ELR (cell line): ENCODE measurements around the gene CYP3A4.
"Not testable (repeated sequence)": the region's sequence is repeated elsewhere in the genome, so short reads cannot be mapped to it uniquely, and the experiment has no call there.

Experiments used
- DNase-seq: peaks from one replicate; pipeline ENCODE4 v3.0.0-alpha.2; 2015; ENCODE audit warnings: low read depth

The CYP3A4 gene

GRCh38 chr7:99751322-99752052 is 32.5 kb downstream of the CYP3A4 start:
- DNase-seq = not testable (repeated sequence)

GRCh38 chr7:99748846-99749579 is 35.0 kb downstream of the CYP3A4 start:
- no peak for DNase-seq

GRCh38 chr7:99746915-99747314 is 37.1 kb downstream of the CYP3A4 start:
- DNase-seq = not testable (repeated sequence)

GRCh38 chr7:99745395-99745794 is 38.6 kb downstream of the CYP3A4 start:
- DNase-seq = not testable (repeated sequence)

- no peak for DNase-seq
Observed at GRCh38 chr7:99742737-99743394, 41.1 kb downstream of the CYP3A4 start.

- no peak for DNase-seq
Observed at GRCh38 chr7:99741441-99741795, 42.6 kb downstream of the CYP3A4 start.

- DNase-seq = peak; percentile 2
Observed at GRCh38 chr7:99740573-99741440, 43.2 kb downstream of the CYP3A4 start.

- DNase-seq = no peak
Observed at GRCh38 chr7:99739699-99740572, 44.0 kb downstream of the CYP3A4 start.

GRCh38 chr7:99737726-99738125 is 46.3 kb downstream of the CYP3A4 start:
- no peak for DNase-seq

- DNase-seq = not testable (repeated sequence)
Observed at GRCh38 chr7:99736667-99737066, 47.3 kb downstream of the CYP3A4 start.

- DNase-seq = no peak
Observed at GRCh38 chr7:99734987-99735386, 49.0 kb downstream of the CYP3A4 start, which contains the start of gene CYP3A7. TSS of gene CYP3A7 (minus strand) at chr7:99735196. CDS start at chr7:99735093, 103 bp downstream.

GRCh38 chr7:99733448-99733847 is 50.5 kb downstream of the CYP3A4 start:
- peak; percentile 30 for DNase-seq

- DNase-seq = no peak
Observed at GRCh38 chr7:99733003-99733402, 51.0 kb downstream of the CYP3A4 start.

- no peak for DNase-seq
Observed at GRCh38 chr7:99731638-99732374, 52.2 kb downstream of the CYP3A4 start.

GRCh38 chr7:99730992-99731391 is 53.0 kb downstream of the CYP3A4 start:
- DNase-seq = no peak

GRCh38 chr7:99730238-99730810 is 53.7 kb downstream of the CYP3A4 start:
- DNase-seq = no peak

GRCh38 chr7:99729486-99730237 is 54.3 kb downstream of the CYP3A4 start:
- DNase-seq = peak; percentile 40

GRCh38 chr7:99728615-99729014 is 55.4 kb downstream of the CYP3A4 start:
- DNase-seq = no peak

GRCh38 chr7:99723201-99723600 is 60.8 kb downstream of the CYP3A4 start:
- DNase-seq = not testable (repeated sequence)
